MV-4-11 (cell line): ENCODE data around the gene STAU1.

ENCODE experiments used
- DNase-seq: peaks from one replicate; lab custom pipeline; 2025; lab: John Stamatoyannopoulos, UW

STAU1 gene, protein sequence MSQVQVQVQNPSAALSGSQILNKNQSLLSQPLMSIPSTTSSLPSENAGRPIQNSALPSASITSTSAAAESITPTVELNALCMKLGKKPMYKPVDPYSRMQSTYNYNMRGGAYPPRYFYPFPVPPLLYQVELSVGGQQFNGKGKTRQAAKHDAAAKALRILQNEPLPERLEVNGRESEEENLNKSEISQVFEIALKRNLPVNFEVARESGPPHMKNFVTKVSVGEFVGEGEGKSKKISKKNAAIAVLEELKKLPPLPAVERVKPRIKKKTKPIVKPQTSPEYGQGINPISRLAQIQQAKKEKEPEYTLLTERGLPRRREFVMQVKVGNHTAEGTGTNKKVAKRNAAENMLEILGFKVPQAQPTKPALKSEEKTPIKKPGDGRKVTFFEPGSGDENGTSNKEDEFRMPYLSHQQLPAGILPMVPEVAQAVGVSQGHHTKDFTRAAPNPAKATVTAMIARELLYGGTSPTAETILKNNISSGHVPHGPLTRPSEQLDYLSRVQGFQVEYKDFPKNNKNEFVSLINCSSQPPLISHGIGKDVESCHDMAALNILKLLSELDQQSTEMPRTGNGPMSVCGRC

DNA sequence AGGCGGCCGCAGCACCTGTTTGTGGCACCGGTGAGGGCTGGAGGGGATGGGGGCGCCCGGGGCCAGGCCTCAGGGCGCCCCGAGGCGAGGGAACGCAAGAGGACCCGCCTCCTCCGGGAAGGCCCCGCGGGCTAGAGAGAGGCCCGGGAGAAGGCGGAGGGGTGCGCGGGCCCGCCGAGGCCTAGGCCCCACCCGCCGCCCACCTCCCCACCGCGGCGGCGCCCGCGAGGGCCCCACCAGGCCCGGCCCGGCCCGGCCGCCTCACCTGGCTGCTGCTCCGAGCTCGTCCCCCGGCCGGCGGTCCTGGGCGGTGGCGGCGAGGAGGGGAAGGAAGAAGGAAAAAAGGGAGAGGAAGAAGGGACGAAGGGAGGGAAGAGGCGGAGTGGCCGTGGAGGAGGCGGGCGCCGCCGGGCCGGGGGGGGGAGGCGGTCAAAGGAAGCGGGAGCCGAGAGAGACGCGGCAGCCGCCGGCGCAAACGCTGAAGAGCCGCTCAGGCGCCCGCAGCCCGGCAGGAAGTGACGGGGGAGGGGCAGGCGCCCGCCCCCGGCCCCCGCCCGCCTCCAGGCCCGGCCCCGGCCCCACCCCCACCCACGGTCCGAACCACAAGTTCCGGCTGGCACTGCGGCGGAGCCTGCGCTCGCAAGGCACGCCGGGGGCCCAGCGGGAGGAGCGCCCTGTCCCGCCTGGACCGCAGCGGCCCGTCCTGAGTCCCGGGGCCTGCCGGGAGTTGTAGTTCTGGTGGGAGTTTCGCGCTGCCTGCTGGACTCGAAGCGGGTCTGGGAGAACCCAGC, at the start of gene STAU1:
TSS of gene STAU1 (minus strand) at position 484 of the 791 bp plus-strand sequence. CDS start 22,133 bp downstream, outside the sequence.
- peak; percentile 91 for DNase-seq

DNA sequence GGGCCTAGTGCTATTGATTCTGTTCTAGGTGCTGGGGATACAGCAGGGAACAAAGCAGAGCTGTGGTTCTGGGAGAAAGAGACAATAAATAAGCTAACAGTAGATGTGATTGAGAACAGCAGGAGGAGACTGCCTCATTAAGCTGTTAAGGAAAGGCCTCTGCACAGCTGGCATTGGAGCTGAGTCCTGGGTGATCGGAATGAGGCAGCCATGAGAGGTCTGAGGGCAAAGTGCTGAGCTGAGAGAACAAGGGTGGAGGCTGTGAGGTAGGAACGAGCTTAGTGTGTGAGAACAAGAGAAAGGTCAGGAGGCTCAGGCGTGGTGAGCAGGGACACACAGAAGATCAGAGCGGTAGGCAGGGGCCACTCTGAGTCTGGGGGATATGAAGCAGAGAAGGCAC, 49.4 kb upstream of the STAU1 start:
- no peak for DNase-seq

DNA sequence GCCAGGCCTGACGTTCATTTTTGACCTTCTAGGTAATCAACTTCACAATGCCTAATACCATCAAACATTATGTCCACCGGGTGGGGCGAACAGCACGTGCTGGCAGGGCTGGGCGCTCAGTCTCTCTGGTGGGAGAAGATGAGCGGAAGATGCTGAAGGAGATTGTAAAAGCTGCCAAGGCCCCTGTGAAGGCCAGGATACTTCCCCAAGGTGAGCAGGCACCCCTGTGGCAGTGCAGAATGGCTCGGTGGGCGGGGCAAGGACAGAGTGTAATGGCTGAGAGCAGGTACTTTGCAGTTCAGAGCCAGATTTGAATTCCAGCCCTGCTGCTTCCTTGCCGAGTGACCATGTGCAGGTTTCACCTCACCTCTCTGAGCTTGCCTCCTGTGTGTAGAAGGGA, 48.2 kb upstream of the STAU1 start:
- DNase-seq = no peak

DNA sequence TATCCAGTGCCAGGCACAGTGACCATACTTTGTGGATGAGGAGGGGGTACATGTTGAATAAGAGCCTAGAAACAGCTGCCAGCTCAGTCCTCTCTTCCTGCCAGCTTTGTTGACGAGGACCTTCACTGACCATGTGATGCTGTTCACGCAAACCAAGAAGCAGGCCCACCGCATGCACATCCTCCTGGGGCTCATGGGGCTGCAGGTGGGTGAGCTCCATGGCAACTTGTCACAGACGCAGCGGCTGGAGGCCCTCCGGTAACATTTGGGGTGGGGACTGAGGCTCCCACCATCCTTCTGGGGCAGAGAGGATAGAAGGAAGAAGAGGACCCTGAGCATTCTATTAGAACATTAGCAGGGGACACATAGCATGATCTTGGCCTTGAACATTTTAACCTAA, 46.7 kb upstream of the STAU1 start:
- DNase-seq = no peak

DNA sequence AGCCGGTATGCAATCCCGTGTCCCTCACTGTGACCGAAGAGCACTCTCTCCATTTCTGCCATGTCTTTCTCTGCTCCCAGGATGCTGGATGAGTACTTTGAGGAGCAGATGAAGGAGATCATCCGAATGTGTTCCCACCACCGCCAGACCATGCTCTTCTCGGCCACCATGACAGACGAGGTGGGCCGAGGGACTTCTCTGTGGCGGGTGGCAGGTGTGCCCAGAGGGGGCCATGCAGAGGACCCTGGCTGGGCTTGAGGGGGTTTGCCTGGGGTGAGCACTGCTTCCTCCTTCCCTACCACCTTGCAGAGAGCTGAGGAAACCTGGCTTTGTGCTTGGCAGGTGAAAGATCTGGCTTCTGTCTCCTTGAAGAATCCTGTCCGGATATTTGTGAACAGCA, 45.1 kb upstream of the STAU1 start:
- DNase-seq = no peak

DNA sequence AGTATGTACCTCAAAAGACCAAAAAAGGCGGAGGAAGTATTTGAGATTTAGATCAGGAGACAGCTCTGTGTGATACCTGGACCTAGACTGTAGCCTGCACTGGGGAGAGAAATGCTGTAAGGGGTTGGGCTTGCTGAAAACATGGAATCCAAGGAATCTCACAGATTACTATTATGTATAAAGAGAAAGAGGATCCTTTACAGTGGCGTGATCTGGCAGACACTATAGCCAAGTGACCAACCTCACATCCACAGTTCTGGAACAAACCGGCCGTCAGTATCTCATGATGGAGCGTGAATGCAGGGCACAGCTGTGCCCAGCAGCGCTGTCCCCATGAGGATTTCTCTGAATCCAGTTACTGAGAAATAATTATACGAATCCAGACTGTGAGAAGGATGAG, 43.3 kb upstream of the STAU1 start:
- no peak for DNase-seq

DNA sequence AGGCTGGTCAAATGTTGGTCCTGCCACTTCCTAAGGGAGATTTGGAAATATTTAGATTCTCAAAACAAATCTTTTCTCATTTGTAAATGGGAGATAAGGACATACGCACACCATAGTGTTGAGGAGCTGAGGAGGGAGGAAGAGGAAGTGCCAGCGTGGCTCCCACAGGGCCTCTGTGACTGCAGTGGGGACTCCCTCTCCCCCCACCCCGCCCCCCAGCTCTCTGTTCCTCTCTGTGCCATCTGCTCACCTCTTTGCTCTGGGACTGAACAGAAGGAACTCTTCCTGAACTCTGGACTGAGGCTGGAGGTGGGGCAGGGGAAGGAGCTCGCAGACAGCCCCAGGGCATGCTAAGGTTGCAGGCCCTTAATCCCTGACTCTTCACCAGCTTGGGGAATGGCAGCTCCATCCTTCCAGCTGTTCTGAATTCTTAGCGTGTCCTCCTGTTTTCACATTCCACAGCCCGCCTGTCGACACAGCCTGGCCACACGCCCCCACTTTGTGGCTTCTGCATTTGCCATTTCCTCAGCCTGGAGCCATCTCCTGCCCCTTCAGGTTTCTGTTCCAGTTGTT, 42.5 kb upstream of the STAU1 start:
- peak; percentile 90 for DNase-seq

DNA sequence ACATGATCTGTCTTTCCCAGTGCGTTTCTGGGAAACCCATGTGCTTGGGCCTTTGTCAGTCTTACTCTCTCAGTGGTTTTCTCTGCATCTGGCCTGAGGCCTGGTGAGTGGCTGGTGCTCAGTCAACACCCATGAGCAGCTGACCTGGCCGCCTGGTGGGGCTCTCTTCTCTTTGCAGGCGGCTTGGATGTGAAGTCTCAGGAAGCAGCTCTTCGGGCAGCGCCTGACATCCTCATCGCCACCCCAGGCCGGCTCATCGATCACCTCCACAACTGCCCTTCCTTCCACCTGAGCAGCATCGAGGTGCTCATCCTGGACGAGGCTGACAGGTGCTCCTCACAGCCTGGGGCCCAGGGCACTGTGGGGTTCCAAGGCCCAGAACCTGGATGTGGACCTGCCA, 41.9 kb upstream of the STAU1 start:
- peak; percentile 34 for DNase-seq

DNA sequence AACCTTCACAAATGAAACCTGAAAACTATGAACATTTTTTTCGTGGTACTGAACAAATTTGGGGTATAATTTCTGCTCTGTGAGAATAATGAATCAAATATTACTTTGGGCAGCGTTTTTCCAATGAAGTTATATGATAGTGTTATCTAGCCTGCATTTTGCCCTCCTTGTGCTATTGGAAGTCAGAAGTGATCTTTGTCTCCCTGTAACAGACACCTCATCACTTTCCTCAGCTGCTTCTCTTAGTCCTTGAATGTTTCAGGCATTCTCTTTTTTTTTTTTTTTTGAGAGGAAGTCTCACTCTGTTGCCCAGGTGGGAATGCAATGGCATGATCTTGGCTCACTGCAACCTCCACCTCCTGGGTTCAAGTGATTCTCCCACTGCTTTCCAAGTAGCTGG, 41.2 kb upstream of the STAU1 start:
- DNase-seq = no peak

DNA sequence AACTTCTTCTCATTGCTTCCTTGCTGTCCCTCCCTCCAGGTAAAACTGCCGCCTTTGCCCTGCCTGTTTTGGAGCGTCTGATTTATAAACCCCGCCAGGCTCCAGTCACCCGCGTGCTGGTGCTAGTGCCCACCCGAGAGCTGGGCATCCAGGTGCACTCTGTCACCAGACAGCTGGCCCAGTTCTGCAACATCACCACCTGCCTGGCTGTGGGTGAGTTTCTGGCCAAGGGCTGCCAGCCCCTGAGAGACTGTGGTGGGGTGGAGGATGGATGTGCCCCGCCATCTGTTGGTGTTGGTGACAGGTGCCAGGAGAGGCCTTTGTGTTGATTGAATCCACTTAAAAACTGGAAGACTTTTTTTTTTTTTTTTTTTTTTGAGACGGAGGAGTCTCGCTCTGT, 40.5 kb upstream of the STAU1 start:
- DNase-seq = no peak

DNA sequence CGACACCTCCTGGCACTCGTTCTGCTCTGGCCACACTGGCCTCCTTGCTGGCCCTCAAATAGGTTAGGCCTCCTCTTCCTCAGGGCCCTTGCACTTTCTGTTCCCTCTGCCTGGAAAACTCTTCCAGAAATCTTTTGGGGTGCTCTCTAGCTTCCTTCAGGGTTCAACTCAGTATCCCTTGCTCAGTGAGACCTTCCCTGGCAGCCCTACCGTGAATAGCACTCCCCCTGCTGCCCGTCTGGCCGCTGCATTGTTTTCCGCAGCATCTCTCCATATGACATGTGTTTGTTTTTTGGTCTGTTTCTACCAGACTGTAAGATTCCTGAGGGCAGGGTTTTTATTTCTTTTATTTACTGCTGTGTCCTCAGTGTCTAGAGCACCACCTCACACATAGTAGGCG, 37.8 kb upstream of the STAU1 start:
- no peak for DNase-seq

DNA sequence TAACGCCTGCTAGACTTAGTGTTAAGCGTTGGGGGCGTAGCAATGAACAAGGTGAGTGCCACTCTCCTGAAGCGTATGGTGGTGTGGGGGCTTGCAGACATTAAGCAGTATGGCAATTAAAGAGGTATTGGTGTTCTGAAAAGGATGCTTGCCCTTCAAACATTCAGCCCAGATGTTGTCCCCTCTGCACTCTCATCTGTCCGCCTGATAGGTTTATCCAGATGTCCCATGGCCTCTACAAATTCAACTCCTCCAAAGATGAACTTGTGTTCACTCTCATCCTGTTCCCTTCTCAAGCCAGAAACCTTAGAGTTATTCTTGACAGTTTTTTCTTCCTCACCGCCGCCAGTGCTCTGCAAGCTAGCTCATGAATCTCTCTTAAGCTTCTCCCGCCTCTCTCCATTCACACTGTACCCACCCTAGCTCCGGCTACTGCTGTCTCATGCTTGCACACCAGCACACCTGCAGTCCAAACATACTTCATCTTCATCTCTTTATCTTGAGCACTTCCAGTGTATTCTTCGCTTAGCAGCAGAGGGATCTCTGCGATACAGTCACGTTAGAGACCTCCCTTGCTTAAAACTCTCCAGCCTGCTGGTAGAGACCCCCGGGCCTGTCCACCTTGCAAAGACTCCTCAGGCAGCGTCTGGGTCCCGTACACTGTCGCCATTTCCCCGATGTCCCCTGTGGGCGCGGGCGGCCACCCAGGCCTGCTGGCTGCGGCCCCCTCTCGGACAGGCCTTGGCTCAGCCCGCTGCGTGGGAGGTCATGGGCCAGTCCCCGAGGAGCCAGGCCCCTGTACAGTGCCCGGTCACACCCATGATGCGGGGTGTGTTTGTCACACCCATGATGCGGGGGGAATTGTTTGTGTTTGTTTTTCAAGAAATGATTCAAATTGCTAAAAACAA, 32.0 kb upstream of the STAU1 start:
- no peak for DNase-seq

DNA sequence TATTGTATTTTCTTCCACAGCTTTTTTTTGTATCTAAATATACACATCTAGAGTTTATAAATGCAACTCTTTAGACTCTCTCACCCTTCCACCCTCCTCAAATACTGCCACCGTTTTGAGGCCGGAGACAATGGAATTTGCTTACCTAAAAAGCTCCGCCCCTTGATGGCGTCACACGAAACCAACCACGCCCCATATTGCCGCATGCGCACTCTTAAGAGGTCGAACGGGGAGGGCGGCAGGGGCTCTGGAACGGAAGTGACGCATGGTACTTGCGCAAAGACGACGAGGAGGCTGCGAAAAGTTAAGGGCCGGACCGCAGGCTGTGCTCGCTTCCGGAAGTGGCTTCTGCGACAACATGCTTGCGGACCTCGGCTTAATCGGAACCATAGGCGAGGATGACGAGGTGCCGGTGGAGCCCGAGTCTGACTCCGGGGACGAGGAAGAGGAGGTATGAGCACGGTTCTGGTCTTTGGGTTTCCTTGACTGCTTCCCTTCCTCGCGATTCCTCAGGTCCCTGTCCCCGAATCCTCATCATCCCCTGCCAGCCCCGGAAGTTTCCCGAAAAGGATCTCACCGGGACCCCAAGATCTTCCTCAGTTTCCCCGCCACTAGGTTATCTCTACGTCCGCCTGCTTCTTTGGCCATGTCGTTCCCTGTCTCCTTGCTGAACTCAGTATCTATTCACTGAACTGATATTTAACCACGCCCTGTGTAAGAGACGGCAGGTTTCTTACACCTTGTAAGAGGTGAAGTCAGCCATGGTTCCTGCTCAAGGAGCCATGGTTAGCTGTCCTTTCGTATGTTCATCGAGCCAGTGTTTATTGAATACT, 31.2 kb upstream of the STAU1 start, which contains the start of gene DDX27:
TSS of gene DDX27 (plus strand) at position 326 of the 833 bp plus-strand sequence. CDS start at position 359, 33 bp downstream.
- peak; percentile 98 for DNase-seq

DNA sequence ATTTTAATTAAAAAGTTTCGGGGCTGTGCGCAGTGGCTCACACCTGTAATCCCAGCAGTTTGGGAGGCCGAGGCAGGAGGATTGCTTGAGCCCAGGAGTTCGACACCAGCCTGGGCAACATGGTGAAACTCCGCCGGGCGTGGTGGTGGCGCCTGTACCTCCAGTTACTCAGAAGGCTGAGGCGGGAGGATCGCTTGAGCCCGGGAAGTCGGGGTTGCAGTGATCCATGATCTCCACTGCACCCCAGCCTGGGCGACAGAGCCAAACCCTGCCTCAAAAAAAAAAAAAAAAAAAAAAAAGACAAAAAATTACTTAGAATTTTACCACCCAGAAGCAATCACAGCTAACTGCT, 30.6 kb upstream of the STAU1 start:
- peak; percentile 31 for DNase-seq

DNA sequence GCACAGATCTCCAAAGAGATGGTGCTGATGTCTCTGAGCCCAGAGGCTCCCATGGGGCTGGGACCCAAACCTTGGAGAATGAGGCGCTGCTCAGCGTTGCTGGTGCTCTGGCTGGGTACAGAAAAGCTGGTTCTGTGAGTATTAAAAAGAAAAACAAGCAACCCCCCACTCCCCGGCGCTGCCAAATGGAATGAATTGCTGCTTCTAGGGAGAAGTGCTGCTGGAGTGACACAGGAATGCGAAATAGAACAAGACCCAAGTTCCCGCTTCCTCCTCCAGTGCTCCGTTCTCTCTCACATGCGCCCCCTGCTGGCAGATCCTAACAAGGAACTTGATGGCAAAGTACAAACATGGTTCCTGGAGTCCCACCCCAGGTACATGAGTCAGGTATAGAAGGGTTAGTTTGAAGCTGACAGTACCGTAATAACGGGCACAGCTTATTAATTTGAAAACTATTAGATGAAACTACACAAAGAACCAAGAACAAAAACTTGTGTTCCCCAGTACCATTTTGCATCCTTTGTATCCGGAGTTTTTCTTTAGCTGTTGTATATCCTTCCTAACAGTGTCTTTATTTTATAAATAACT, 29.0 kb upstream of the STAU1 start:
- DNase-seq = peak; percentile 87

DNA sequence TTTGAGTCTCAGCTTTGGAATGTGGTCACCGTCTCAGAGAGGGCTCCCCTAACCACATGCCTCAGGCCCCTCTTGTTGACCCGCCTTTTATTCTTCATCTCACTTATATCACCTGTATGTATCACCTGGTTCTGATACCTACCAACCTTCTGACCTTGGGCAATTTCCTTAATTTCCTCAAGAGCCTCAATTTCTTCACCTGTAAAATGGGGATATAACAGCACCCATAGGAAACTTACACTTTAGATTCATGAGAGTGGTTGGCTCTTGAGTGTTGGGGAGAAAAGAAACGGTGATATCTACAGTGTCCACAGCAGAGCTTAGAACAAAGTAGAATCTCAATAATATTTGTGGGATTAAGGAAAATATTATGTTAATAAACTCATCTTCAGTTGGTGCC, 27.1 kb upstream of the STAU1 start:
- no peak for DNase-seq

DNA sequence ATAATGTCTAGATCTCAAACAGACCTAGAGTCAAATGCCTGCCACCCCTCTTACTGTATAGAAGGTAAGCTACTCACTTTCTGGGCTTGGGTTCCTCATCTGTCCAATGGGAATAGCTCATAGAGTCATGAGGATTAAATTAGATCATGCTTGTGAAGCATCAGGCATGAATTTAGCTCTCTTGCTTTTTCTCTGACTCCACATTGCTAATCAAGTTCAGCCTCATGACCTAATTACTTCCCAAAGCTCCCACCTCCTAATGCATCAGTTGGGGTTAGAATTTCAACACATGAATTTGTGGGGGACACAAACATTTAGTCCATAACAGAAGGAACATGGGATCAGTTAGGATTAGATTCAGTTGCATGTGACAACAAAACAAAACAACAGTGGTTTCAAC, 26.4 kb upstream of the STAU1 start:
- no peak for DNase-seq

DNA sequence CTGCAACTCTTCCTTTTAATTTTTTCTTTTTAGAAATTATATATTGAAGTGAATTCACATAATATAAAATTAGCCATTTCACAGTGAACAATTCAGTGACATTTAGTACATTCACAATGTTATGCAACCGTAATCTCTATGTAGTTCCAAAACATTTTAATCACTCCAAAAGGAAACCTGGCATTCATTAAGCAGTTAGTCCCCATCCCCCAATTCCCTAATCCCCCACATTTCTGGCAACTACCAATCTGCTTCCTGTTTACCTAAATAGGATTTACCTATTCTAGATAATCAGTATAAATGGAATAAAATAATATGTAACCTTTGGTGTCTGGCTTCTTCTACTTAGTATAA, 22.6 kb upstream of the STAU1 start:
- no peak for DNase-seq

DNA sequence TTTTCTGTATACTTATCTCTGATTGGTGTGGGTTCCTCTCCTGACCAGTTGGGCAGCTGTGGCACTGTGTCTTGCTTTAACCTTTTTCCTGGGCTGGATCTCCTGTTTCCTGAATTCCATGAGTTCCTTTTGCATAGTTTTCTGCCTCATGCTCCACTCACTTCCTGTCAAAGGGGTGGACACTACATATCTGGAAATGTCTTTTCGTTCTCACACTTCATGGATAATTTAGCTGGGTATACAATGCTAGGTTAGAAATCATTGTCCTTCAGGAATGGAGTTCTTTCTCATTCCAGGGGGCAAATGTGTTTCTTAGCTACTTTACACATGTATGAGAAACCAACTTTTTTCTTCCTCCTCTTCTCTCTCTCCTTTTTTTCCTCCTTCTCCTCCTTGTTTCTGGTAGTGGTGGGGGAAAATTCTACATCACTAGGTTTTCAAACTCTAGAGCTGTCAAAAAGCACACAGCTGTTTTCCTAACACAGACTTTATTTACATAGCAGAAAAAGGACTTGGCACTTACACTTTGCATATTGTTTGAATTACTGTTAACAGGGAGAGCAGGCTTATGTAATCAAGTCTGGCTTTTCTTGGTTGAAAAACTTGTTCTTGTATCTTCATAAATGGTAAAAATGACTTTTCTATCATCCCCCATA, 22.1 kb upstream of the STAU1 start:
- DNase-seq = no peak

DNA sequence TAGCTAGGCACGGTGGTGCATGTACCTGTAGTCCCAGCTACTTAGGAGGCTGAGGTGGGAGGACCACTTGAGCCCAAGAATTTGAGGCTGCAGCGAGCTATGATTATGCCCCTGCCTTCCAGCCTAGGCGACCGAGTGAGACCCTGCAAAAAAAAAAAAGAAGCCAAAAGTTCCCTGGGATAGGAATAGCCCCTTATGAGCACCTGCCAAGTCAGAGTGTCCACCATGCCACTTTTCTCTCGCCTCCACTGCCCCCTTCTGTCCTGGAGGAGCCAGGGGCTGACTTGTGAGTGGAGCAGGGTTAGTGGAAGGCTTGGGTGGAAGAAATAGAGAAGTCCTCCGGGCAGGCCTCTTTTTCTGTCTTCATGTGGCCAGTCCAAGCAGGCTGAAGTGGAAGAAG, 18.9 kb upstream of the STAU1 start:
- DNase-seq = peak; percentile 21
